Endothelial cell (in vitro differentiated cells): ENCODE measurements around the gene IL17A. TPM values are rescaled to one million over a fixed set of nuclear protein-coding genes. Genes with fewer than 3 reads are reported as not detected.

Experiments used
- DNase-seq: peaks from one replicate; pipeline ENCODE4 v3.0.0; 2021; ENCODE audit warnings: low spot score
- H3K27ac Mint-ChIP-seq: one replicate; pipeline ENCODE4 v1.8.0; 2021; ENCODE audit warnings: mixed read lengths, inconsistent platforms; ENCODE audit not compliant: unreplicated experiment
- H3K27me3 Mint-ChIP-seq: one replicate; pipeline ENCODE4 v1.8.0; 2021; ENCODE audit warnings: mild to moderate bottlenecking, moderate library complexity, mixed read lengths, inconsistent platforms; ENCODE audit not compliant: unreplicated experiment
- H3K36me3 Mint-ChIP-seq: one replicate; pipeline ENCODE4 v1.8.0; 2021; ENCODE audit warnings: mild to moderate bottlenecking, low read depth, mixed read lengths, inconsistent platforms; ENCODE audit not compliant: unreplicated experiment
- H3K4me1 Mint-ChIP-seq: one replicate; pipeline ENCODE4 v1.8.0; 2021; ENCODE audit warnings: mild to moderate bottlenecking, mixed read lengths, inconsistent platforms; ENCODE audit not compliant: unreplicated experiment
- H3K4me3 Mint-ChIP-seq: one replicate; pipeline ENCODE4 v1.8.0; 2021; ENCODE audit warnings: mild to moderate bottlenecking, mixed read lengths, inconsistent platforms; ENCODE audit not compliant: unreplicated experiment
- H3K9me3 Mint-ChIP-seq: one replicate; pipeline ENCODE4 v1.8.0; 2021; ENCODE audit warnings: mixed read lengths, inconsistent platforms; ENCODE audit not compliant: unreplicated experiment
- total RNA-seq: library from RNA; stranded (reverse); fragmentation: NEBNext Ultra II Directional; extraction: Animal tissue kit (Norgen Biotek cat#: 25700); gene quantifications from one replicate; pipeline ENCODE4 v1.2.1, GENCODE V29; 2021; ENCODE audit not compliant: unreplicated experiment
- TF ChIP-seq, protein P1 (sequence below): fragments of 200-600 bp; sonication (generic); IDR thresholded peaks from one replicate; pipeline ENCODE4 v1.5.0; 2021; ENCODE audit warnings: antibody characterized with exemption; ENCODE audit not compliant: unreplicated experiment

The IL17A gene
- total RNA-seq, 1 donor from 2014 or later, result not detected

DNA sequence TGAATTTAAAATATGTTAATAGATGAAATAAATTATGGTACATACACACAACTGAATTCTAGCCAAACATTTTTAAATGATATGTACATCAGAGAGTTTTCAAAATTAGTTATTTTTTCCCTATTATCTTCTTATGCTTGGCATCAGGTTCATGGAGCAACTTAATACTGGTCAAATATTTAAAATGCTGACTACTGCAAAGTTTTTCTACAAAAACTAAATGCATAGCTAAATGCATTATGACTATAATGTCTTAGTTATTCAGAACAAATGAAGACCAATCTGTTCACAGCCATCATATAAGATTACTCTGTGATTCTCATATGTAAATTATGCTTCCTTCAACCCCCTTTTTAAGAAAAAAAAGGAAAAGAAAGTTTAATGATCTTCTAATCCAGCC, 8.2 kb upstream of the IL17A start:
- TF ChIP-seq, protein P1, sequence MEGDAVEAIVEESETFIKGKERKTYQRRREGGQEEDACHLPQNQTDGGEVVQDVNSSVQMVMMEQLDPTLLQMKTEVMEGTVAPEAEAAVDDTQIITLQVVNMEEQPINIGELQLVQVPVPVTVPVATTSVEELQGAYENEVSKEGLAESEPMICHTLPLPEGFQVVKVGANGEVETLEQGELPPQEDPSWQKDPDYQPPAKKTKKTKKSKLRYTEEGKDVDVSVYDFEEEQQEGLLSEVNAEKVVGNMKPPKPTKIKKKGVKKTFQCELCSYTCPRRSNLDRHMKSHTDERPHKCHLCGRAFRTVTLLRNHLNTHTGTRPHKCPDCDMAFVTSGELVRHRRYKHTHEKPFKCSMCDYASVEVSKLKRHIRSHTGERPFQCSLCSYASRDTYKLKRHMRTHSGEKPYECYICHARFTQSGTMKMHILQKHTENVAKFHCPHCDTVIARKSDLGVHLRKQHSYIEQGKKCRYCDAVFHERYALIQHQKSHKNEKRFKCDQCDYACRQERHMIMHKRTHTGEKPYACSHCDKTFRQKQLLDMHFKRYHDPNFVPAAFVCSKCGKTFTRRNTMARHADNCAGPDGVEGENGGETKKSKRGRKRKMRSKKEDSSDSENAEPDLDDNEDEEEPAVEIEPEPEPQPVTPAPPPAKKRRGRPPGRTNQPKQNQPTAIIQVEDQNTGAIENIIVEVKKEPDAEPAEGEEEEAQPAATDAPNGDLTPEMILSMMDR, result no peak
- Mint-ChIP-seq H3K4me1 (peaks cover 4% of the 10 kb centered on the region), H3K27me3 (no peaks in the 10 kb centered on the region), H3K4me3 (no peak overlapping the region), H3K9me3 (no peaks in the 10 kb centered on the region), H3K27ac (no peak overlapping the region), H3K36me3 (no peaks in the 10 kb centered on the region)
- DNase-seq, result no peak

DNA sequence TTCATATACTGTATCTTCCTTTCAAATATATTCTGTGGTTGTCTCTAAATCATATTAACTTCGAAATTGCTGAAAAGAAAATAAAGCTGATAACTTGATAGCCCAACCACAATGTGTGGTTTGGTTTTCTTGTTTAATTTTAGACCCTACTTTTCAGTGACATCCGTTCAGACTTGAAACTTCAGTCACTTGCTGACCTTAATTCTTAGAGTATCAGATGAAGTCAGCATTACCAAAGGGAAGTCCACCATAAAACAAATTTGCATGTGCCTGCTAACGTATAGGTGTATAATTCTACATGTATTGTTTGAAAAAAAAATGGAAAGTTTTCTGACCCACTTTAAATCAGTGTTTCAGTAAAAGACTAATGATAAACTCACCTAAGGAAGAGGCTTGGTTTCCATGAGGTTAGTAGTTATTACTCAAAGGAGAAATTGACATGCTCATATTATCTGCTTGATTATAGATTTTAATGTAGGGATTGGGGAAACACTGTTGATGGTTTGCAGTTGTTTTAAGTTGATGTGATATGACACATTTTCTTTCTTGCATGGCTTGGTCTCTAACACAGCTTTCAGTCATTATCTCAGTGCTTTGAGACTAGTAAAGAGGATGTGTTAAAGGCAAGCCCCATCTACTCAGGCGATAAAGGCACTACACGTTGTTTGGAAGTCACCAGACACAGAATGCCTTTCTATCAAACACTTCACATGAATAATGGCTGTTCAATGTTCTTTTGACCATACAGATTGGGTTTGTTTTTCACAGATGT, 5.2 kb upstream of the IL17A start:
- Mint-ChIP-seq H3K4me1 (peaks cover 4% of the 10 kb centered on the region), H3K27ac (no peak overlapping the region), H3K9me3 (no peaks in the 10 kb centered on the region), H3K4me3 (no peak overlapping the region), H3K27me3 (no peaks in the 10 kb centered on the region), H3K36me3 (no peaks in the 10 kb centered on the region)
- DNase-seq, result no peak
- TF ChIP-seq, protein P1, result no peak

DNA sequence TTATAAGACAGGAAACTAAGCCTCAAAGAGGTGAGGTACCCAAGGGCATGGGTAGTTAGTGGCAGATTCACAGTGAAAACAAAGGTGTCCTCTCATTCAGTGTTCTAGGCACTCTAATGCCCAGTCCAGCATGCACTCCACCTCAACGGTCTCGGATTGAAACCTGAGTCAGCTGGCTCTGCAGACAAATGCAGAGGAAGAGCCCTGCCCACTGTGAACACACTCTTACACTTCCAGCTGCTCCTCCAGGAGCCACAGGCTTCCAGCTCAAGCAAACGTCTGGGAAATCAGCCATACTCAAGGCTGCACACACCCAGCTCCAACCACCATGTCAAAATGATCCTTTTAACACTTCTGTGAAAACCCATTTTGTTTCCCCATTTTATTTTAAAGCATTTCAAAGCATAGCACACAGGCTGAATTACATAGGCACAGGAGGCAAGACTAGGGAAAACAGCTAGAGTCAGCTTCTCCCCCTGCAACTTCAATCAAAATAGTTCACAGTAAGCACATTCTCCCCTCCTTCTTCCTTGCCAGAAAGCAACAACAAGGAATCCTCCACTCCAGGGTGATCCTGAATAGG, 3.0 kb upstream of the IL17A start:
- TF ChIP-seq, protein P1, result no peak
- Mint-ChIP-seq H3K4me3 (no peak overlapping the region), H3K9me3 (no peaks in the 10 kb centered on the region), H3K4me1 (peaks cover 4% of the 10 kb centered on the region), H3K27me3 (no peaks in the 10 kb centered on the region), H3K36me3 (no peaks in the 10 kb centered on the region), H3K27ac (no peak overlapping the region)
- DNase-seq, result no peak

DNA sequence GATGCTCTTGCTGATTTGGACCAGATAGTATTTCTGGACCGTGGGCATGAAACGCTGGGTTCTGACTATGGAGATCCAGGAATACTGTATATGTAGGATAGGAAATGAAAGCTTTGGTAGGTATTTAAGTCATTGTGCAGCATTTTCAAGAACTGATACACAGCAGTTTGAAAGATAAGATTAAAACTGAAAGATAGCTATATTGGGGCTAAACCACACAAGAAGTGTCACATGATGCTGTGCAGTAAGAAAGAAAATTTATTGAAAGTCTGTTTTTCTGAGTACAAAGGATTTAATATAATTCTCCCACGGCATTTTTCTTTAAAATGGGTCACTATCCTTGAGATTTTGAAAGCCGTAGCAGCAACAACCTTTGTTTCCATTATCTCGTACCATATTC, 305 bp downstream of the IL17A start:
- H3K9me3 Mint-ChIP-seq, result no peaks in the 10 kb centered on the region
- TF ChIP-seq, protein P1, result no peak
- H3K27me3 Mint-ChIP-seq, result no peaks in the 10 kb centered on the region
- no peak for DNase-seq
- no peaks in the 10 kb centered on the region for H3K4me1 Mint-ChIP-seq
- no peak overlapping the region for H3K4me3 Mint-ChIP-seq
- H3K27ac Mint-ChIP-seq, result no peak overlapping the region
- no peaks in the 10 kb centered on the region for H3K36me3 Mint-ChIP-seq

DNA sequence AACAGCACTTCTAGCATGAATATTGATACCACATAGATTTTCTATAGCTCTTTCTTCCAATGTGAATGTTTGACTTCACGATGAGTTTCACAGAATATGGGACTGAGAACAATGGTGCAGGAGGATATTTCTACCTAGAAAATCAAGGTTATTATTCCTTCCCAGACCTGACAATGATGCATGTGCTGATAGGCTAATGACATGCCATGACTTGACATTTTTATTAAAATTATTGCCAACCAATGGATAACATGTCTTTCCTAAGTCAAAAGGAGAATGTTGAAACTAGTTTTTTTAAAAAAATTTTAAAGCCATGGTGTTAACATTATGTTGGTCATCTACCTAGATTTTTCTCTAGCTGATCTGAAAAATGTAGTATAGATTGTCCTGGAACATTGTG, 923 bp downstream of the IL17A start:
- no peaks in the 10 kb centered on the region for H3K9me3 Mint-ChIP-seq
- no peak overlapping the region for H3K4me3 Mint-ChIP-seq
- no peaks in the 10 kb centered on the region for H3K4me1 Mint-ChIP-seq
- TF ChIP-seq, protein P1, result no peak
- DNase-seq, result no peak
- H3K27ac Mint-ChIP-seq, result no peak overlapping the region
- no peaks in the 10 kb centered on the region for H3K36me3 Mint-ChIP-seq
- H3K27me3 Mint-ChIP-seq, result no peaks in the 10 kb centered on the region
